Tibial nerve (tissue), 4 donors: ENCODE measurements around the gene NRXN3. TPM values are rescaled to one million over a fixed set of nuclear protein-coding genes. Genes with fewer than 3 reads are reported as not detected.

Source experiments
- DNase-seq, 2 donors: peaks; one replicate each; pipeline ENCODE4 v3.0.0-alpha.2; 2019; ENCODE audit warnings: low spot score in 2 of 2
- H3K27ac ChIP-seq, 4 donors: fragments of 200-600 bp; sonication (generic) in 3 of 4; one replicate each; pipeline ENCODE4 v1.5.1; 2017 to 2019; ENCODE audit warnings: mild to moderate bottlenecking in 1 of 4
- H3K27me3 ChIP-seq, 2 donors: fragments of 200-600 bp; sonication (generic) in 1 of 2; one replicate each; pipeline versions ENCODE4 v1.5.1 to v1.6.0; 2017 to 2019
- H3K36me3 ChIP-seq, 3 donors: fragments of 200-600 bp; sonication (generic); one replicate each; pipeline ENCODE4 v1.5.1; 2018 to 2019
- H3K4me1 ChIP-seq, 4 donors: fragments of 200-600 bp; sonication (generic) in 3 of 4; one replicate each; pipeline ENCODE4 v1.5.1; 2017 to 2019
- H3K4me3 ChIP-seq, 4 donors: fragments of 200-600 bp; sonication (generic) in 3 of 4; one replicate each; pipeline ENCODE4 v1.5.1; 2017 to 2019; ENCODE audit warnings: mild to moderate bottlenecking in 1 of 4, moderate library complexity in 1 of 4
- H3K9me3 ChIP-seq, 4 donors: fragments of 200-600 bp; sonication (generic) in 3 of 4; one replicate each; pipeline ENCODE4 v1.5.1; 2017 to 2019
- EP300 ChIP-seq, 2 donors: sonication (generic); formaldehyde crosslinking; IDR thresholded peaks; one replicate each; pipeline ENCODE4 v1.6.1; 2017; ENCODE audit warnings: antibody characterized with exemption in 2 of 2, mild to moderate bottlenecking in 1 of 2
- POLR2A ChIP-seq, 2 donors: fragments of 450-650 bp; IDR thresholded peaks; one replicate each; pipeline ENCODE4 v1.6.1; 2017; ENCODE audit warnings: antibody characterized with exemption in 2 of 2, mild to moderate bottlenecking in 2 of 2, moderate library complexity in 2 of 2
- WGBS, 2 donors: methylation state at CpG; one replicate each; pipeline ENCODE4 v1.1.5; 2018; 5-methylcytosine and 5-hydroxymethylcytosine counted together
- total RNA-seq, 4 donors: library from RNA; depleted of rRNA; stranded (reverse); fragments of >200 nt; gene quantifications; one replicate each; pipeline ENCODE4 v1.1.0, GENCODE V29; 2016
- TF ChIP-seq, protein P1 (sequence below), 5 experiments: fragments of 200-600 bp in 3 of 5; fragments of 450-650 bp in 2 of 5; sonication (generic) in 3 of 5; IDR thresholded peaks; one replicate each; pipeline ENCODE4 v1.5.1; 2016 to 2019; ENCODE audit warnings: antibody characterized with exemption in 5 of 5, mild to moderate bottlenecking in 3 of 5, moderate library complexity in 2 of 5

The NRXN3 gene
- total RNA-seq, 4 donors from 2014 or later = 16.7 to 52.2 (median 19.7) TPM

DNA sequence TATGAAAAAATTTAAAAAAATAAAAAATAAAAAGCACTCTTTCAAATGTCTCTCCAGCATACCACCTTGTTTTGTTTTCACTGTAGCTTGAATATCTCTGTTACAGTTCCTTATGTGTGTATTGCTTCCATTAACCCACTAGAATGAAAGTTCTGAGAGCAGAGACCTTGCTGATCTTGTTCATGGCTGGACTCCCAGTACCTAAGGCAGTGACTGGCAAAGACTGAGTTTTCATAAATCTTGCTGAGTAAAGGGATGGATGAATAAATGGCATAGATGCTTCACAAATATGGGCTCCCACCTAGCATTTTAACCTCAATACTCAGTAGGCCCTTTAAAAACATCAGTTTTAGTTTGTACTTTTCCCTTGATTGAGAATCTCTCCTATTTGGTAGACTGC, 1125.2 kb downstream of the NRXN3 start:
- no peak overlapping the region for H3K27ac ChIP-seq
- no peak for DNase-seq
- no peaks in the 10 kb centered on the region for H3K9me3 ChIP-seq
- TF ChIP-seq EP300 (IDR thresholded peaks at IDR 0.05) (no peak), POLR2A (IDR thresholded peaks at IDR 0.05) (no peak)
- TF ChIP-seq, protein P1, sequence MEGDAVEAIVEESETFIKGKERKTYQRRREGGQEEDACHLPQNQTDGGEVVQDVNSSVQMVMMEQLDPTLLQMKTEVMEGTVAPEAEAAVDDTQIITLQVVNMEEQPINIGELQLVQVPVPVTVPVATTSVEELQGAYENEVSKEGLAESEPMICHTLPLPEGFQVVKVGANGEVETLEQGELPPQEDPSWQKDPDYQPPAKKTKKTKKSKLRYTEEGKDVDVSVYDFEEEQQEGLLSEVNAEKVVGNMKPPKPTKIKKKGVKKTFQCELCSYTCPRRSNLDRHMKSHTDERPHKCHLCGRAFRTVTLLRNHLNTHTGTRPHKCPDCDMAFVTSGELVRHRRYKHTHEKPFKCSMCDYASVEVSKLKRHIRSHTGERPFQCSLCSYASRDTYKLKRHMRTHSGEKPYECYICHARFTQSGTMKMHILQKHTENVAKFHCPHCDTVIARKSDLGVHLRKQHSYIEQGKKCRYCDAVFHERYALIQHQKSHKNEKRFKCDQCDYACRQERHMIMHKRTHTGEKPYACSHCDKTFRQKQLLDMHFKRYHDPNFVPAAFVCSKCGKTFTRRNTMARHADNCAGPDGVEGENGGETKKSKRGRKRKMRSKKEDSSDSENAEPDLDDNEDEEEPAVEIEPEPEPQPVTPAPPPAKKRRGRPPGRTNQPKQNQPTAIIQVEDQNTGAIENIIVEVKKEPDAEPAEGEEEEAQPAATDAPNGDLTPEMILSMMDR (IDR thresholded peaks at IDR 0.05) = no peak
- H3K4me3 ChIP-seq = no peak overlapping the region
- no peaks in the 10 kb centered on the region for H3K27me3 ChIP-seq
- no peaks in the 10 kb centered on the region for H3K4me1 ChIP-seq
- H3K36me3 ChIP-seq = no peaks in the 10 kb centered on the region

- TF ChIP-seq, protein P1 (IDR thresholded peaks at IDR 0.05) = no peak
- TF ChIP-seq POLR2A (IDR thresholded peaks at IDR 0.05) = no peak
- H3K27me3 ChIP-seq = no peaks in the 10 kb centered on the region
- WGBS, 2 donors = 87 to 93% methylated on average over 4 of the region's 4 CpGs
- H3K4me1 ChIP-seq = no peaks in the 10 kb centered on the region
- no peak overlapping the region for H3K27ac ChIP-seq
- no peaks in the 10 kb centered on the region for H3K36me3 ChIP-seq
- no peak for DNase-seq
- H3K9me3 ChIP-seq = no peaks in the 10 kb centered on the region
- H3K4me3 ChIP-seq = no peak overlapping the region
Observed at GRCh38 chr14:79298373-79298772, 1128.2 kb downstream of the NRXN3 start.

DNA sequence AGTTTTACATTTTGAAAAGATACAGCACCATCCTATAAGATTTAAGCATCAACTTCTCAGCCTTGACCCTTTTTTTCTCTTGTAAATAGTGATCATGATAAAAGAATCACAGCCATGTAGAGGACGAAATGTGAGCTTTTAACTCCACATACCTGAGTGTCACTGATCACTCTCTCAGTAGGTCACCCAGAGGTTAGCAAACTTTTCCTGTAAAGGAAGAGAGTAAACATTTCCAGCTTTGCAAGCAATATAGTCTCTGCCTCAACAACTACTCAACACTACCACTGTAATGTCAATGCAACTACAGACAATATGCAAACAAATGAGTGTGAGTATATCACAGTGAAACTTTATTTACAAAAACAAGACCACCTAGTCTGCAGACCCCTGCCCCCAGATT, 1129.0 kb downstream of the NRXN3 start:
- no peaks in the 10 kb centered on the region for H3K36me3 ChIP-seq
- TF ChIP-seq EP300 (IDR thresholded peaks at IDR 0.05) (no peak), POLR2A (IDR thresholded peaks at IDR 0.05) (no peak)
- TF ChIP-seq, protein P1 (IDR thresholded peaks at IDR 0.05) = no peak
- no peak for DNase-seq
- H3K9me3 ChIP-seq = no peaks in the 10 kb centered on the region
- no peak overlapping the region for H3K4me3 ChIP-seq
- H3K27ac ChIP-seq = no peak overlapping the region
- no peaks in the 10 kb centered on the region for H3K4me1 ChIP-seq
- no peaks in the 10 kb centered on the region for H3K27me3 ChIP-seq
- WGBS, 2 donors = 81 to 85% methylated on average over 1 of the region's 1 CpG

DNA sequence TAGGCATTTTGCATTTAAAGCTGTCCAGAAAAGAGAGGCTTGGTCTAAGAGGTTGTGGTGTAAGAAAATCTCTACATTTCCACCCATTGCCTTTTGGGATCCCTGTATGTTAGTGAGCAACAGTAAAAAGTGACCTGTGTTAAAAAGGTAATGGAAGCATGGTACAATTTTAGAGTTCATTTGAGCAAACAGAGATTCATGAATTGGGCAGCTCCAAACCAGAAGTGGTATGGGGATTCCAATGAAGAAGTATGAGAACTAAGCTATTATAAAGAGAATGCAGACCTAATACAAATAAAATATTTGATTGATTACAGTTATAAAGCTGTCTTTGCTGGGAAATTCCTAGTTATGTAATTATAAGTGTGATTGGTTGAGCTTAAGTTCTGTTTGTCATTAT, 1134.1 kb downstream of the NRXN3 start:
- Histone ChIP-seq H3K9me3 (no peaks in the 10 kb centered on the region), H3K27ac (no peak overlapping the region), H3K4me3 (no peak overlapping the region), H3K4me1 (no peaks in the 10 kb centered on the region), H3K27me3 (no peaks in the 10 kb centered on the region), H3K36me3 (no peaks in the 10 kb centered on the region)
- no peak for DNase-seq
- TF ChIP-seq EP300 (IDR thresholded peaks at IDR 0.05) (no peak), POLR2A (IDR thresholded peaks at IDR 0.05) (no peak)

GRCh38 chr14:79306546-79306945, 1136.4 kb downstream of the NRXN3 start:
- H3K4me1 ChIP-seq = no peaks in the 10 kb centered on the region
- no peaks in the 10 kb centered on the region for H3K27me3 ChIP-seq
- H3K36me3 ChIP-seq = no peaks in the 10 kb centered on the region
- TF ChIP-seq, protein P1 (IDR thresholded peaks at IDR 0.05) = no peak
- no peak for TF ChIP-seq POLR2A (IDR thresholded peaks at IDR 0.05)
- 71 to 73% methylated on average over 2 of the region's 2 CpGs for WGBS, 2 donors
- DNase-seq = no peak
- H3K27ac ChIP-seq = no peak overlapping the region
- H3K9me3 ChIP-seq = no peaks in the 10 kb centered on the region
- no peak overlapping the region for H3K4me3 ChIP-seq

DNA sequence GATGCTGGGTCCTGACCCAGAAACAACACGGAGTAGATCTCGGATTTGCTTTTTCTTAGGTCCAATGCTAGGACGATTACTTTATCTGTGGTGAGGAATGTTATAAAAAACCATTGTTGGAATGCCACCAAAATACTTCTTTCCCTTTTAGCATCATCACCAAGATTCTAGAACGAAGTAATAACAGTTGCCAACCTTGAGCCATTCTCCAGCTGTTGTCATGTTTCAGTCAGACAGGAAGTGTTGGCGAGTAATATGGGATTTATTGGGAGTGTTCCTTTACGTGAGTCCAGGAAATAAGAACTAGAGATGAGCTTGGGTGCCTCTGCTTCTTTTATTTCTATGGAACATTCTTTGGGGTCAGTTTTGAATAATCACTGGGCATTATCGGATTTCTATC, 1148.2 kb downstream of the NRXN3 start:
- Histone ChIP-seq H3K27me3 (no peaks in the 10 kb centered on the region), H3K9me3 (no peaks in the 10 kb centered on the region), H3K27ac (no peak overlapping the region), H3K36me3 (no peaks in the 10 kb centered on the region), H3K4me3 (no peak overlapping the region), H3K4me1 (no peaks in the 10 kb centered on the region)
- 63 to 65% methylated on average over 7 of the region's 7 CpGs for WGBS, 2 donors
- no peak for TF ChIP-seq EP300 (IDR thresholded peaks at IDR 0.05)
- TF ChIP-seq, protein P1 (IDR thresholded peaks at IDR 0.05) = no peak
- no peak for TF ChIP-seq POLR2A (IDR thresholded peaks at IDR 0.05)
- DNase-seq = no peak
